DMS114 treated with DMSO at 0.1 percent for 48 hours (cell line): ENCODE results near the gene TCP10L.

ENCODE experiments used
- DNase-seq: peaks from one replicate; lab custom pipeline; 2025; ENCODE audit not compliant: unreplicated experiment; lab: John Stamatoyannopoulos, UW

TCP10L gene

GRCh38 chr21:32523988-32524719 lies 61.2 kb downstream of the TCP10L start:
- DNase-seq: no peak
